Fibroblast of peridontal ligament (primary cell): ENCODE data around the gene HUNK.
"Not testable (repeated sequence)": the region's sequence is repeated elsewhere in the genome, so short reads cannot be mapped to it uniquely, and the experiment has no call there.

ENCODE experiments used
- DNase-seq: peaks from one replicate; pipeline ENCODE4 v3.0.0-alpha.2; 2010; ENCODE audit errors: extremely low read depth

The HUNK gene

GRCh38 chr21:31918250-31918775, 45.5 kb downstream of the HUNK start:
- DNase-seq: no peak

GRCh38 chr21:31920275-31920674, 47.5 kb downstream of the HUNK start:
- no peak for DNase-seq

GRCh38 chr21:31921079-31921478, 48.3 kb downstream of the HUNK start:
- no peak for DNase-seq

- no peak for DNase-seq
These were observed 50.1 kb downstream of the HUNK start for GRCh38 chr21:31922881-31923280.

GRCh38 chr21:31923756-31924155, 50.9 kb downstream of the HUNK start:
- no peak for DNase-seq

GRCh38 chr21:31924548-31924947, 51.7 kb downstream of the HUNK start:
- no peak for DNase-seq

GRCh38 chr21:31926498-31926897, 53.7 kb downstream of the HUNK start:
- no peak for DNase-seq

GRCh38 chr21:31927689-31928353, 55.0 kb downstream of the HUNK start:
- no peak for DNase-seq

- no peak for DNase-seq
These were observed 55.8 kb downstream of the HUNK start for GRCh38 chr21:31928656-31929055.

- DNase-seq: no peak
These were observed 56.7 kb downstream of the HUNK start for GRCh38 chr21:31929548-31929947.

- DNase-seq: no peak
These were observed 57.2 kb downstream of the HUNK start for GRCh38 chr21:31930001-31930400.

GRCh38 chr21:31931644-31932469, 59.0 kb downstream of the HUNK start:
- no peak for DNase-seq

- no peak for DNase-seq
These were observed 59.6 kb downstream of the HUNK start for GRCh38 chr21:31932470-31932764.

- DNase-seq: no peak
These were observed 64.5 kb downstream of the HUNK start for GRCh38 chr21:31937303-31937702.

GRCh38 chr21:31938330-31939301, 65.8 kb downstream of the HUNK start:
- DNase-seq: no peak

GRCh38 chr21:31941694-31942093, 68.9 kb downstream of the HUNK start:
- DNase-seq: no peak

- DNase-seq: no peak
These were observed 70.7 kb downstream of the HUNK start for GRCh38 chr21:31943561-31943960.

- no peak for DNase-seq
These were observed 72.3 kb downstream of the HUNK start for GRCh38 chr21:31945141-31945540.

- DNase-seq: peak; percentile 65
These were observed 72.7 kb downstream of the HUNK start for GRCh38 chr21:31945546-31945945.

- DNase-seq: no peak
These were observed 73.4 kb downstream of the HUNK start for GRCh38 chr21:31946231-31946630.

- not testable (repeated sequence) for DNase-seq
These were observed 74.2 kb downstream of the HUNK start for GRCh38 chr21:31946876-31947550.

GRCh38 chr21:31948676-31949075, 75.9 kb downstream of the HUNK start:
- no peak for DNase-seq
